IPS-18c (cell line): Measurements from ENCODE around the gene CDK14.

ENCODE experiments used
- H3K4me3 ChIP-seq: 2 replicates; pipeline ENCODE4 v1.7.0; 2013; ENCODE audit warnings: low read depth, mild to moderate bottlenecking, low read length, moderate library complexity; ENCODE audit not compliant: insufficient read depth
- H3K9me3 ChIP-seq: one replicate; pipeline ENCODE4 v1.6.1; 2013; ENCODE audit warnings: mild to moderate bottlenecking, low read length, moderate library complexity; ENCODE audit not compliant: control insufficient read depth, insufficient read depth

The CDK14 gene

DNA sequence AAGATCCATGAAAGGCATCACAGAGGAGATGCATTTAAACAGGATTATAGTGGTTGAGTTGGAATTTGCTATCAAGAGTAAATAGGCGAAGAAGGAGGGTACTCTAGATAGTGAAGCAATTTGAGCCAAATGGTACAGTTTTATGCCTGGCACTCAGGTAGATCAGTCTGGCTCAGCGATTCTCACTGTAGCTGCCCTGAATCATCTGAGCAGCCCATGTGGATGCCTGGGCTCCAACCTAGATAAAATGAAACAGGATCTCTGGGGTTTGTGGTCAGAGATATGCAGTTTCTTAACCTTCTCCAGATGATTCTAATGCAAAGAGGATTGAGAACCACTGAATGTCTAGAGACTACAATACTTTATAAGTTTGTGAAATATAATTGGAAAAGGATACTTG lies 386.1 kb downstream of the CDK14 start:
- Histone ChIP-seq H3K4me3 (no peak overlapping the region), H3K9me3 (no peaks in the 10 kb centered on the region)

- Histone ChIP-seq H3K4me3 (no peak overlapping the region), H3K9me3 (no peaks in the 10 kb centered on the region)
Measured at GRCh38 chr7:90984692-90985091, 388.6 kb downstream of the CDK14 start.

- H3K4me3 ChIP-seq = no peak overlapping the region
- no peaks in the 10 kb centered on the region for H3K9me3 ChIP-seq
Measured at GRCh38 chr7:90988516-90988915, 392.4 kb downstream of the CDK14 start.

DNA sequence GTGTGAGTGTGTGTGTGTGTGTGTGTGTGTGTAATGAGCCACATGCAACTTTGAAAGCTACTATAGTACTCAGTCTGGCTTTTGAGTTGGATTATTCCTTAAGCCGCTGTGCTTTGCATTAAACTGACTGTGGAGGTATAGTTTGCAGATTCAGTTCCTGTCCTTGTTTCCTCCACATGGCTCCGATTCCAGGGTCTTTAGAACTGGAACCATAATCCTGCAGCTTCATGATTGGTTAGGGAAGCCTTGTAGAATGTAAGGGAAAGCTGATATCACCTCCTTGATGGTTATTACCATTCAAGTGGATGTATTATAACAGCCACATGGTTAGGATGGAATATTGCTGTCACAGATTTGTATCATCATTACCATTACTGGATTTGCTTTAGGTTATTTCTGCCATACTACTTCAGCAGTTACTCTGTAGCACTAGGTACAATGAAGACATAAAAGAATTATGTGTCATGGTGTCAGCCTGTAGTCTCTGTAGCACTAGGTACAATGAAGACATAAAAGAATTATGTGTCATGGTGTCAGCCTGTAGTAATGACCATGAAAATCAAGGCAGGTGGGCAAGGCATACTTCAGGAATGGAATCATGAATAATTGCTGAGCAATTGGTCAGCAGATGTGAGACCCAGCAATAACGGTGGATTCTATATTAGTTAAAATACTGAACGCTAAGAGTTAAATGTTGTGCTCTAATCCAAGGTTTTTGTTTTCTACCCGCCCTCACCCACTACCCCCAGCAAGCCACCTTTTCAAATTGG lies 393.1 kb downstream of the CDK14 start:
- Histone ChIP-seq H3K4me3 (no peak overlapping the region), H3K9me3 (no peaks in the 10 kb centered on the region)

GRCh38 chr7:90994121-90994520 lies 398.0 kb downstream of the CDK14 start:
- Histone ChIP-seq H3K4me3 (no peak overlapping the region), H3K9me3 (no peaks in the 10 kb centered on the region)

DNA sequence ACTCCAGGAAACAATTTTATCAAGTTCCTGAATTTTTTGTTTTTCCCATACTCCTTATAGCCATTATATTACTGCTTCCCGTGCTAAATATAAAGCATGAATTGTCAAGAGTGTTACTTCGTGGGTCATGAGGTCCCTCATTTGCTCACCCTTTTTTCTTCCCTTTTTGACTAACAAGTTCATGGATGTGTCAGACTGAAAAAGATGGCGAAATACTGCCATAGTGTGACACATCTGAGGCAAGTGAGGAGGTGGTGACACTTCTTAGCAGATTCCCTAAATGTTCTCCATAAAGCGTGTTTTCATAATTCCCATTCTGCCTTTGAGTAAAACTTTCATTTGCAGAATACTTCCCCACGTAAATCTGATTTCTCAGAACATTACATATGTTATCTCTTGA lies 398.5 kb downstream of the CDK14 start:
- Histone ChIP-seq H3K4me3 (no peak overlapping the region), H3K9me3 (no peaks in the 10 kb centered on the region)

DNA sequence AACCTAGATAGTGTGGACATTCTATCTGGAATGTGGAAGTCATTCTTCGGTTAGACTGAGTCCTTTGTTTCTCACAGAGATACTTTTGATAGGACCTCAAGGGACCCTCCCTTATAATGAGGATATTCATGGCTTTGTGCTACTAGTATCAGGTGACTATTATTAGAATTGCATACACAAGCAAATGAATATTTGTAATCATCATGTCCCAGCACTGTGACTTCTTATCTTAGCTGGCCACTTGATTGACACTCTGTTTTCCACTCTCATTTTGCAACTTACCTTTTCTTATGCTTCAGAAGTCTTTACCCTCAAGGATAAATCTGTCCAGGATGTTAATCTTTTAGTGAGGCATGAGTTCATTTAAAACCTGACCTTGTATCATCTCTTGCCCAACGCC lies 399.9 kb downstream of the CDK14 start:
- Histone ChIP-seq H3K9me3 (no peaks in the 10 kb centered on the region), H3K4me3 (no peak overlapping the region)

DNA sequence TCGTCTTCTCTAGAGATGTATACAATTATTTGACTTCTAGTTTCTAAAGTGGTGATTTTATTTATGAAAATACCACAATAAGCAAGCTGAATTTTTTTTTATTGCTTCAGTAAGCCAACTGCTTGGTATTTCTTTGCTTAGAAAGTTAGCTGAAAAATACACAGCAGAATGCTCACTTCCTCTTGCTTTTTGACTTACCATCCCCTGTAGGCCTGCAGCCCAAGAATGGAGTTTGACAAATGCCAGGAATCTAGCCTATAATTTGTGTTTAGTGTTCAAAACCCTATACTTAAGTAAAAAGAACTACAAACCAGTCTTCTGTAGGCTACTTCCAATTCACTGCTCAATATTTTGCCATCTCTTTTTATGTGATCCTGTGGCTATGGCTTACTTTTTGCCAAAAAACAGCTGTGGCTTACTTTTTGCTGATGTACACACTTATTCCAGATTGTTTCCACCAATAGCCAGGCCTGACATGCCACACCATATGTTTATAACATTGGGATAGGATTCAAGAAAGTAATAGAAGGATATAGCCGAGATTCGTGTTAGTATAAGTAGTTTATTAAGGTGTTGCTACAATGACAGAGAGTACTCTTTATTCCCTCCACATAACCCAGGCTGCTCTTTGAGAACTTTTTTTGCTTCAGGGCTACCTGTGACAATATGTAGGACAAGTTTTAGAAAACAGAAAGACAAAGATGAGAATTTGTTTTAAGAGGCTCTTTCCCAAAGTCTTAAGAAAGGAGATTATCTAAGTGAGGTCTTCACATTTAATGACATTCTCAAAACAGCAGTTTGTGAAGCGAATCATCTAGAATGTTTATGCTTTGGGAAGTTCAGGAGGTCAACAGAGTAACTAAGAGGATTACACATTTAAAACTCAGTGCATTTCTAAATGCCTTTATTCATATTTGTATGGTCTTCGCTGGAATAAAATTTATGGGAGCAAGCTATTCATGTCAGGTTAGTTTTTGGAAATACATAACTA lies 404.2 kb downstream of the CDK14 start:
- H3K9me3 ChIP-seq = no peaks in the 10 kb centered on the region
- H3K4me3 ChIP-seq = no peak overlapping the region

- Histone ChIP-seq H3K4me3 (no peak overlapping the region), H3K9me3 (no peaks in the 10 kb centered on the region)
Measured at GRCh38 chr7:91005024-91005423, 408.9 kb downstream of the CDK14 start.

DNA sequence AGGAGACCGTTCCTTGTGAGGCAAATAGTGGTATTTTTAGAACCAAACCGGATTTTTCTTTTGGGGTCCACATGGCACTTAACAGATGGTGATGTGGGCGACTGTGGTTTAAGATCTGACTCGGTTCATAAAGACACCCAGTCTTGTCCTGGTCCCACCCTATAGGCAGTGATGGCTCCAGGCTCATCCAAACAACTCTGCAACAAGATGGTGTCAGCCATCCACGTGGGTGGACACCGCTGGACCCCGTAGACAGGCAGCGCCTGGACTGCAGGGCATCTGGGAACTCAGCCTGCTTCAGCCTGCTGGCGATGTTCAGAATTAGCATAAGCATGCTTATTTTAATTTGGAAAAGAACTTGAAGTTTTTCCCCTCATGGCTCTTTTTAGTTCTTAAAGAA lies 409.7 kb downstream of the CDK14 start:
- Histone ChIP-seq H3K4me3 (no peak overlapping the region), H3K9me3 (no peaks in the 10 kb centered on the region)

- Histone ChIP-seq H3K4me3 (no peak overlapping the region), H3K9me3 (no peaks in the 10 kb centered on the region)
Measured at GRCh38 chr7:91007371-91007770, 411.2 kb downstream of the CDK14 start.

- Histone ChIP-seq H3K9me3 (no peaks in the 10 kb centered on the region), H3K4me3 (no peak overlapping the region)
Measured at GRCh38 chr7:91013078-91013477, 417.0 kb downstream of the CDK14 start.

GRCh38 chr7:91019686-91020385 lies 423.7 kb downstream of the CDK14 start:
- no peak overlapping the region for H3K4me3 ChIP-seq
- H3K9me3 ChIP-seq = no peaks in the 10 kb centered on the region

DNA sequence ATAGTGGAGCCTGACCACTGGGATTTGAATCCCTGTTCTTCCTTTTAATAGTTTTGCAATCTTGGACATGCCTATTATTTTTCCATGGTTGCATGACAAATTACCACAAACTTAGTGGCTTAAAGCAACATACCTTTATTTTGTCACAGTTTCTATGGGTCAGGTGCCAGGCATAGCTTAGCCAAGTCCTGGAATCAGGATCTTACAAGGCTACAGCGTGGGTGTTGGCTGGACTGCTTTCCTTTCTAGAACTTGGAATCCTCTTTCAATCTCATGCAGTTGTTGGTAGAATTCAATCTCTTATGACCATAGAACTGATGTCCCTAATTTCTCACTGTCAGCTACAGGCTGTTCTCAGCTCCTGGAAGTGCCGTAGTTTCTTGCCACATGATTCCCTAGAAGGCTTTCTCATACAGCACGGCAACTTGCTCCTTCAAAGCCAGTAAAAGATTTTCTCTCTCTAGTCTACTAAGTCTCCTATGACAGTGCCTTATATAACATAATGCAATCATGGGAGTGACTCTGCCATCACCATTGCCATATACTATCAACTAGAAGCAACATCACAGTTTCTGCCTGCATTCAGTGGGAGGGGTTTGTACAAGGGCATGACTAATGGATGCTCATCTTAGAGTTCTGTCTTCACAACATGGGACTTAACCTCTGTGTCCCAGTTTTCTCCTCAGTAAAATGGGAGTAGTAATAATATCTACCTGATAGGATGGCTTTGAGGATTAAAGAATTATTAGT lies 424.7 kb downstream of the CDK14 start:
- no peak overlapping the region for H3K4me3 ChIP-seq
- no peaks in the 10 kb centered on the region for H3K9me3 ChIP-seq

GRCh38 chr7:91021956-91022355 lies 425.8 kb downstream of the CDK14 start:
- Histone ChIP-seq H3K4me3 (no peak overlapping the region), H3K9me3 (no peaks in the 10 kb centered on the region)

GRCh38 chr7:91025906-91026390 lies 429.8 kb downstream of the CDK14 start:
- Histone ChIP-seq H3K4me3 (no peak overlapping the region), H3K9me3 (no peaks in the 10 kb centered on the region)

DNA sequence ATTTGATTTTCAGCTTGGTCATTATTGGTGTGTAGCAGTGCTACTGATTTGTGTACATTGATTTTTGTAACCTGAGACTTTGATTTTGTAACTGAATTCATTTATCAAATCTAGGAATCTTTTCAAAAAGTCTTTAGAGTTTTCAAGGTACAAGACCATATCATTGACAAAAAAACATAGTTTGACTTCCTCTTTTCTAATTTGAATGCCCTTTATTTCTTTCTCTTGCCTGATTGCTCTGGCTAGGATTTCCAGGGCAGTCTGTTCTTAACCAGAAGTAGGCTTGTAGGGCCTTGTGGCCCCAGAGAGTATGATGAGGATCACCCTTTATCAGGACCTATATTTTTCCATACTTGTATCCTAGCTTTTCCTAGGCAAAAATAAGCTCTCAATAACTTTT lies 433.6 kb downstream of the CDK14 start:
- Histone ChIP-seq H3K4me3 (no peak overlapping the region), H3K9me3 (no peaks in the 10 kb centered on the region)
